Adrenal gland (tissue), 12 donors: ENCODE results near the gene DAZAP1. TPM values are rescaled to one million over a fixed set of nuclear protein-coding genes. Genes with fewer than 3 reads are reported as not detected.
A peak's percentile ranks its signal among the peaks of the same experiment; 100 is the strongest.

ENCODE experiments used
- DNase-seq, 7 donors: peaks; one replicate each; pipeline ENCODE4 v3.0.0-alpha.2; 2019 to 2020
- H3K27ac ChIP-seq, 5 donors: fragments of 200-600 bp; sonication (generic) in 4 of 5; 1 replicate in 3 of 5; 2 replicates in 2 of 5; pipeline versions ENCODE4 v1.5.1 to v1.8.0; 2016 to 2020; ENCODE audit warnings: mild to moderate bottlenecking in 1 of 5
- H3K27me3 ChIP-seq: fragments of 200-600 bp; 2 replicates; pipeline ENCODE4 v1.8.0; 2021
- H3K36me3 ChIP-seq, 2 donors: fragments of 200-600 bp; replicated peaks in 1 of 2; 1 replicate in 1 of 2; 2 replicates in 1 of 2; pipeline versions ENCODE4 v1.5.1 to v1.8.0; 2018 to 2022
- H3K4me1 ChIP-seq, 2 donors: fragments of 200-600 bp; replicated peaks in 1 of 2; 1 replicate in 1 of 2; 2 replicates in 1 of 2; pipeline versions ENCODE4 v1.5.1 to v1.8.0; 2018 to 2021
- H3K4me3 ChIP-seq, 4 donors: fragments of 200-600 bp; sonication (generic) in 3 of 4; one replicate each; pipeline ENCODE4 v1.5.1; 2016 to 2018
- H3K9me3 ChIP-seq, 3 donors: fragments of 200-600 bp; sonication (generic) in 1 of 3; replicated peaks in 1 of 3; 1 replicate in 2 of 3; 2 replicates in 1 of 3; pipeline versions ENCODE4 v1.5.1 to v1.8.0; 2016 to 2021
- POLR2A ChIP-seq, 2 donors: fragments of 450-650 bp; IDR thresholded peaks; one replicate each; pipeline ENCODE4 v1.6.1; 2017; ENCODE audit warnings: antibody characterized with exemption in 2 of 2, mild to moderate bottlenecking in 2 of 2, moderate library complexity in 1 of 2
- WGBS, 4 donors: extraction: QIAGEN DNeasy Blood & Tissue Kit in 2 of 4; methylation state at CpG; one replicate each; pipeline versions ENCODE4 v1.1.5 to v1.1.7; 2013 to 2017; 5-methylcytosine and 5-hydroxymethylcytosine counted together
- intact Hi-C, 2 donors: fragments of 100-400 bp; cut with DNase I; formaldehyde crosslinking; loops; one replicate each; pipeline versions ENCODE4 v1.14.1 to v1.15.0; 2022 to 2023
- polyA plus RNA-seq, 3 donors: library from polyadenylated mRNA; stranded (reverse); fragments of 200-250 nt in 2 of 3; fragments of 350-450 nt in 1 of 3; fragmentation: Illumina TruSeq in 1 of 3; extraction: RNeasy Lipid Tissue Mini Kit (QIAGEN cat#74804) in 1 of 3; gene quantifications; one replicate each; pipeline ENCODE4 v1.2.3, GENCODE V29; 2013 to 2014
- total RNA-seq, 9 donors: library from RNA; depleted of rRNA in 4 of 9; stranded (reverse); fragments of >200 nt in 4 of 9; fragments of 120-200 nt in 1 of 9; fragmentation: NEBNext Ultra II Directional in 1 of 9; extraction: Animal tissue kit (Norgen Biotek cat#: 25700) in 1 of 9; gene quantifications; one replicate each; pipeline versions ENCODE4 v1.1.0 to v1.2.4, GENCODE V29; 2013 to 2023
- TF ChIP-seq, protein P1 (sequence below), 6 experiments: fragments of 450-650 bp in 4 of 6; fragments of 200-600 bp in 2 of 6; sonication (generic) in 1 of 6; IDR thresholded peaks; 1 replicate in 5 of 6; 2 replicates in 1 of 6; pipeline versions ENCODE4 v1.5.1 to v1.8.0; 2016 to 2021; ENCODE audit warnings: antibody characterized with exemption in 6 of 6, mild to moderate bottlenecking in 2 of 6, moderate library complexity in 1 of 6
- donor health status: healthy with polysubstance abuse.
- donor health status: Bipolar disorder and iron deficiency.
- donor health status: DM: yes; HTN: yes; CAD: no.
- donor health status: DM: no; HTN: no; CAD: no.
- donor health status: DM: no; HTN: no; CAD: no.
- donor health status: DM: yes; HTN: yes; CAD: no.

The DAZAP1 gene
- total and polyA plus RNA-seq, 12 donors: 11.5 to 117 (median 53.1) TPM

DNA sequence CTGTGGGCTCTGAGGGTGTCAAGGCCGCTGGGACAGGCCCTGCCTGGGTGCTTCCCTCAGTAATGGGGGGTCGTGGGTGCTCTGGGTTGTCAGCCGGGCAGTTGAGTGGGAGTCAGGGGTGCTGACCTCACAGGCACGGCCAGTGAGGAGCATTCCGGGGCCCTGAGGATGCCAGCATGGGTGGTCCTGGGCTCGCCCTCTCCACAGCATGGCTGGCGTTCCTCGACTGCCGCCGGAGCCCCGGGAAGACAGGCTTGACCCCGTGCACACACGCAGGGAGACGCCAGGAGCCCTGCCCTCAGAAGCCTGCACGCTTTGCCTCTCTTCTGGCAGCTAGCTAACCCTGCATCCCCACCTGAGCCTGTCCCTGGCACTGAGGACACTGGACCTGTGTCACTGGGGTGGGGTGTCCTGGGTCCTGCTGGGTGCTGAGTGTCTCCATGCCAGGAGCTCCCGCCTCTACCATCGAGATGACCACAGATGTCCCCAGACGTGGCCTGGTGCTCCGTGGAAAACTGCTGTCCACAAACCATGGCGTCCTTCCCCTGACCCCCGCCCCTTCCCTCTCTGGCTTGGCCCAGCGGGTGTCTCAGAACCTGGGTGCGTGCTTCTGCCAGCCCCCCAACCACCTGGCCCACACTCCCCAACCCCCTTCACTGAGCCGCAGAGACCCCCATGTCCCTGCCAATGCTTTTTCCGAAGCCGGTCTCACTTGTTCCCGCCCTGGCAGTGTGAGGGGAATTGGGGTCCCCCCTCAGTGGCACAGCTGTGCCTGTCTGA, 28.1 kb upstream of the DAZAP1 start:
- WGBS, 4 donors: 77 to 85% (median 81%) methylated on average over 14 to 27 of the region's 27 CpGs
- TF ChIP-seq, protein P1, sequence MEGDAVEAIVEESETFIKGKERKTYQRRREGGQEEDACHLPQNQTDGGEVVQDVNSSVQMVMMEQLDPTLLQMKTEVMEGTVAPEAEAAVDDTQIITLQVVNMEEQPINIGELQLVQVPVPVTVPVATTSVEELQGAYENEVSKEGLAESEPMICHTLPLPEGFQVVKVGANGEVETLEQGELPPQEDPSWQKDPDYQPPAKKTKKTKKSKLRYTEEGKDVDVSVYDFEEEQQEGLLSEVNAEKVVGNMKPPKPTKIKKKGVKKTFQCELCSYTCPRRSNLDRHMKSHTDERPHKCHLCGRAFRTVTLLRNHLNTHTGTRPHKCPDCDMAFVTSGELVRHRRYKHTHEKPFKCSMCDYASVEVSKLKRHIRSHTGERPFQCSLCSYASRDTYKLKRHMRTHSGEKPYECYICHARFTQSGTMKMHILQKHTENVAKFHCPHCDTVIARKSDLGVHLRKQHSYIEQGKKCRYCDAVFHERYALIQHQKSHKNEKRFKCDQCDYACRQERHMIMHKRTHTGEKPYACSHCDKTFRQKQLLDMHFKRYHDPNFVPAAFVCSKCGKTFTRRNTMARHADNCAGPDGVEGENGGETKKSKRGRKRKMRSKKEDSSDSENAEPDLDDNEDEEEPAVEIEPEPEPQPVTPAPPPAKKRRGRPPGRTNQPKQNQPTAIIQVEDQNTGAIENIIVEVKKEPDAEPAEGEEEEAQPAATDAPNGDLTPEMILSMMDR (IDR thresholded peaks at IDR 0.05): no peak
- no peak for TF ChIP-seq POLR2A (IDR thresholded peaks at IDR 0.05)
- no peak for DNase-seq
- Histone ChIP-seq H3K27ac (peak overlapping the region in 1 of 5 donors; percentile 10), H3K27me3 (no peaks in the 10 kb centered on the region), H3K9me3 (no peaks in the 10 kb centered on the region), H3K4me3 (no peak overlapping the region), H3K4me1 (peaks cover 13 to 17% of the 10 kb centered on the region in 2 donors), H3K36me3 (peaks cover 0 to 17% of the 10 kb centered on the region in 2 donors)
- intact Hi-C loops: no loop called here

DNA sequence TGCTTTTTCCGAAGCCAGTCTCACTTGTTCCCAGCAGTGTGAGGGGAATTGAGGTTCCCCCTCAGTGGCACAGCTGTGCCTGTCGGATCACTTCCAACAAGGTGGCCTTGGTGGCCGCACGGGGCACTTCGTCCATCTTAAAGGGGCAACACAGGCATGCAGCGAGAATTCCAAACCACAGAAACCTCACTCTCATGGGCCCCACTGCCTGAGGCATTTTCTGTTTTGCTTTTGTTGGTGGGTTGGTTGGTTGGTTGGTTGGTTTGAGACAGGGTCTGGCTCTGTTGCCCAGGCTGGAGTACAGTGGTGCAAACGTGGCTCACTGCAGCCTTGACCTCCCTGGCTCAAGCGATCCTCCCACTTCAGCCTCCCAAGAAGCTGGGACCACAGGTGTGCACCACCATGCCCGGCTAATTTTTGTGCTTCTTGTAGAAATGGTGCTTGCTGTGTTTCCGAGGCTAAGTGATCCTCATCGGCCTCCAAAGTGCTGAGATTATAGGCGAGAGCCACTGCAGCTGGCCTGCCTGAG, 27.4 kb upstream of the DAZAP1 start:
- Histone ChIP-seq H3K27ac (peak overlapping the region in 1 of 5 donors; percentile 10), H3K36me3 (peaks cover 0 to 17% of the 10 kb centered on the region in 2 donors), H3K4me3 (no peak overlapping the region), H3K4me1 (peaks cover 20 to 22% of the 10 kb centered on the region in 2 donors), H3K9me3 (no peaks in the 10 kb centered on the region), H3K27me3 (no peaks in the 10 kb centered on the region)
- DNase-seq: no peak
- intact Hi-C loops: loop anchor here in 1 of 2 donors (10.0 kb wide), 1 partner anchor 95 kb away; the partner anchor contains the start of gene EFNA2
- TF ChIP-seq POLR2A (IDR thresholded peaks at IDR 0.05): no peak
- TF ChIP-seq, protein P1 (IDR thresholded peaks at IDR 0.05): no peak
- 46 to 68% (median 55%) methylated on average over 9 to 12 of the region's 12 CpGs for WGBS, 4 donors

DNA sequence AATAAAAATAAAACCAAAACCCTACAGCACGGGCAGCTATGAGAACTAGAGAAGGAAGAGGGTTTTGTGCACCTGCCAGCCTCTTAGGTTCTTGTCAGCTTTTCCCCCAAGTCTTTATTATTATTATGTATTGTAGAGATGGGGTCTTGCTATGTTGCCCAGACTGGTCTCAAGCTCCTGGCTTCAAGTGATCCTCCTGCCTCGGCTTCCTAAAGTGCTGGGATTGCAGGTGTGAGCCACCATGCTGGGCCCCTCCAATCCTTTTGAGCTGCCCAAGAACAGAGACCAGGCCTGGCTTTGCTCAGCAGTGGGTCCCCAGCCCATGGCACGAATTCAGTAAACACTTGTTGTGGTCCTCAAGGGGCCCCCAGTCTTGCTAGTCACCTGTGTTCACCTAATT, 25.1 kb upstream of the DAZAP1 start:
- intact Hi-C loops: loop anchor here in 1 of 2 donors (10.0 kb wide), 1 partner anchor 97 kb away; the partner anchor contains the start of gene EFNA2
- no peaks in the 10 kb centered on the region for H3K27me3 ChIP-seq
- TF ChIP-seq, protein P1 (IDR thresholded peaks at IDR 0.05): no peak
- TF ChIP-seq POLR2A (IDR thresholded peaks at IDR 0.05): no peak
- no peaks in the 10 kb centered on the region for H3K9me3 ChIP-seq
- no peak overlapping the region for H3K4me3 ChIP-seq
- DNase-seq: no peak
- H3K27ac ChIP-seq: peak overlapping the region in 2 of 5 donors; percentile 26 to 79
- peaks cover 0 to 6% of the 10 kb centered on the region in 2 donors for H3K36me3 ChIP-seq
- 77 to 87% (median 82%) methylated on average over 3 of the region's 3 CpGs for WGBS, 4 donors
- H3K4me1 ChIP-seq: peaks cover 28 to 35% of the 10 kb centered on the region in 2 donors

DNA sequence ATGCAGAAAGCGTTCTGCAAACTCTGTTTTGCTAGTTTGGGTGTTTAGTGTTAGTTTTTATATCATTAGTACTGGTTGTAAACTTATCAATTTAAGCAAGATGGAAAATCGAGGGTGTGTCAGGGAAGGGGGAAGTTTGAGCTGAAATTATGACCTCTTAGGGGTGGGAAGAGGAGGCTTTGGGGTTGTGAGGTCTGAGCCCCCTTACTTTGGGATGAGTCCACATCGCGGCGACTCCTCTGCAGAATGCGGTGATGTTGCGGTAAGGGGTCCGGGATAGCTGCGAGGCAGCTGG, 24.4 kb upstream of the DAZAP1 start:
- WGBS, 4 donors: 11 to 16% (median 13%) methylated on average over 9 of the region's 9 CpGs
- intact Hi-C loops: loop anchor here in 1 of 2 donors (10.0 kb wide), 1 partner anchor 98 kb away; the partner anchor contains the start of gene EFNA2
- Histone ChIP-seq H3K27me3 (no peaks in the 10 kb centered on the region), H3K4me3 (no peak overlapping the region), H3K4me1 (peaks cover 28 to 35% of the 10 kb centered on the region in 2 donors), H3K27ac (peak overlapping the region in 2 of 5 donors; percentile 3 to 90), H3K36me3 (peaks cover 0 to 1% of the 10 kb centered on the region in 2 donors), H3K9me3 (no peaks in the 10 kb centered on the region)
- no peak for TF ChIP-seq POLR2A (IDR thresholded peaks at IDR 0.05)
- TF ChIP-seq, protein P1 (IDR thresholded peaks at IDR 0.05): no peak
- DNase-seq: no peak
